Mesenchymal stem cell (in vitro differentiated cells and primary cell): ENCODE results near the gene TREML1.

Experiments used
- DNase-seq: peaks from one replicate; pipeline ENCODE4 v3.0.0-alpha.2; 2013
- H2AFZ ChIP-seq: one replicate; pipeline ENCODE4 v1.6.1; 2013; ENCODE audit warnings: low read depth, mild to moderate bottlenecking, control low read depth, inconsistent platforms, low read length, moderate library complexity
- H2AK5ac ChIP-seq: 2 replicates; pipeline ENCODE4 v1.6.1; 2013; ENCODE audit warnings: low read length, moderate library complexity, mild to moderate bottlenecking, inconsistent platforms; ENCODE audit not compliant: severe bottlenecking
- H2BK120ac ChIP-seq: one replicate; pipeline ENCODE4 v1.6.1; 2013; ENCODE audit warnings: low read depth, mild to moderate bottlenecking, inconsistent platforms, low read length, moderate library complexity
- H2BK12ac ChIP-seq, 2 experiments: one replicate each; pipeline ENCODE4 v1.6.1; 2013; ENCODE audit warnings: inconsistent platforms in 2 of 2, low read length in 2 of 2, mild to moderate bottlenecking in 2 of 2, moderate library complexity in 2 of 2, control low read depth in 1 of 2
- H2BK15ac ChIP-seq: one replicate; pipeline ENCODE4 v1.6.1; 2013; ENCODE audit warnings: mild to moderate bottlenecking, low read depth, inconsistent platforms; ENCODE audit not compliant: poor library complexity, severe bottlenecking
- H2BK5ac ChIP-seq: 2 replicates; pipeline ENCODE4 v1.6.1; 2013; ENCODE audit warnings: low read depth, mild to moderate bottlenecking, low read length, control low read depth, inconsistent platforms; ENCODE audit not compliant: poor library complexity, severe bottlenecking
- H3K14ac ChIP-seq, 2 experiments: one replicate each; pipeline ENCODE4 v1.6.1; 2013; ENCODE audit warnings: inconsistent platforms in 2 of 2, low read length in 2 of 2, control low read depth in 1 of 2, mild to moderate bottlenecking in 1 of 2, moderate library complexity in 1 of 2
- H3K18ac ChIP-seq, 2 experiments: one replicate each; pipeline ENCODE4 v1.6.1; 2013; ENCODE audit warnings: inconsistent platforms in 2 of 2, low read length in 2 of 2, control low read depth in 1 of 2, low read depth in 1 of 2, mild to moderate bottlenecking in 1 of 2
- H3K23ac ChIP-seq, 2 experiments: one replicate each; pipeline ENCODE4 v1.6.1; 2013; ENCODE audit warnings: inconsistent platforms in 2 of 2, low read length in 2 of 2, mild to moderate bottlenecking in 2 of 2, moderate library complexity in 2 of 2, control low read depth in 1 of 2
- H3K27ac ChIP-seq: 2 replicates; pipeline ENCODE4 v1.5.1; 2013; ENCODE audit warnings: mild to moderate bottlenecking, moderate library complexity, low read length, control low read depth, inconsistent platforms; ENCODE audit not compliant: poor library complexity, severe bottlenecking
- H3K27me3 ChIP-seq, 2 experiments: 2 replicates each; pipeline versions ENCODE4 v1.6.1 to v1.7.0; 2013; ENCODE audit warnings: low read length in 2 of 2, mild to moderate bottlenecking in 2 of 2, moderate library complexity in 2 of 2, control low read depth in 1 of 2, inconsistent platforms in 1 of 2; ENCODE audit not compliant: control insufficient read depth in 1 of 2, insufficient read depth in 1 of 2
- H3K36me3 ChIP-seq, 2 experiments: 2 replicates each; pipeline versions ENCODE4 v1.6.1 to v1.7.0; 2013; ENCODE audit warnings: low read length in 2 of 2, control low read depth in 1 of 2, inconsistent platforms in 1 of 2, low read depth in 1 of 2, mild to moderate bottlenecking in 1 of 2; ENCODE audit not compliant: insufficient read depth in 2 of 2, control insufficient read depth in 1 of 2
- H3K4ac ChIP-seq, 2 experiments: one replicate each; pipeline ENCODE4 v1.6.1; 2013; ENCODE audit warnings: inconsistent platforms in 2 of 2, low read length in 2 of 2, mild to moderate bottlenecking in 2 of 2, moderate library complexity in 2 of 2, control low read depth in 1 of 2, low read depth in 1 of 2
- H3K4me1 ChIP-seq: 2 replicates; pipeline ENCODE4 v1.6.1; 2013; ENCODE audit warnings: low read depth, low read length, control low read depth; ENCODE audit not compliant: control insufficient read depth, insufficient read depth
- H3K4me2 ChIP-seq: 2 replicates; pipeline ENCODE4 v1.6.1; 2013; ENCODE audit warnings: low read length, mild to moderate bottlenecking, inconsistent platforms; ENCODE audit not compliant: poor library complexity, severe bottlenecking
- H3K4me3 ChIP-seq, 2 experiments: 2 replicates each; pipeline versions ENCODE4 v1.5.1 to v1.7.0; 2013; ENCODE audit warnings: low read length in 2 of 2, mild to moderate bottlenecking in 2 of 2, control low read depth in 1 of 2, low read depth in 1 of 2; ENCODE audit not compliant: insufficient read depth in 1 of 2
- H3K79me1 ChIP-seq: replicated peaks from 2 replicates; pipeline ENCODE4 v1.6.1; 2013; ENCODE audit warnings: mild to moderate bottlenecking, control low read depth, low read length, inconsistent platforms; ENCODE audit not compliant: poor library complexity, severe bottlenecking
- H3K9ac ChIP-seq: 2 replicates; pipeline ENCODE4 v1.7.0; 2013; ENCODE audit warnings: mild to moderate bottlenecking, low read length, moderate library complexity
- H3K9me3 ChIP-seq: 2 replicates; pipeline ENCODE4 v1.7.0; 2013; ENCODE audit warnings: mild to moderate bottlenecking, low read length; ENCODE audit not compliant: control insufficient read depth
- H4K8ac ChIP-seq: one replicate; pipeline ENCODE4 v1.6.1; 2013; ENCODE audit warnings: inconsistent platforms, mild to moderate bottlenecking, low read length, moderate library complexity
- H4K91ac ChIP-seq: one replicate; pipeline ENCODE4 v1.6.1; 2013; ENCODE audit warnings: mild to moderate bottlenecking, low read length, inconsistent platforms
- WGBS: methylation state at CpG from one replicate; pipeline ENCODE4 v1.1.7; 2013; ENCODE audit warnings: mixed read lengths; 5-methylcytosine and 5-hydroxymethylcytosine counted together

TREML1 gene

GRCh38 chr6:41163419-41163717, 9.2 kb upstream of the TREML1 start:
- no peak overlapping the region for H3K18ac ChIP-seq
- no peak overlapping the region for H3K23ac ChIP-seq
- WGBS, result 80% methylated on average over 1 of the region's 1 CpG
- H4K91ac ChIP-seq, result no peak overlapping the region
- H2AFZ ChIP-seq, result no peak overlapping the region
- no peak for DNase-seq
- no peak overlapping the region for H3K4me2 ChIP-seq
- H3K27ac ChIP-seq, result no peak overlapping the region
- no peak overlapping the region for H2AK5ac ChIP-seq
- peaks cover 2% of the 10 kb centered on the region for H3K4me1 ChIP-seq
- no peaks in the 10 kb centered on the region for H3K36me3 ChIP-seq
- H2BK15ac ChIP-seq, result no peak overlapping the region
- H3K4me3 ChIP-seq, result no peak overlapping the region
- H2BK5ac ChIP-seq, result no peak overlapping the region
- no peak overlapping the region for H2BK12ac ChIP-seq
- no peak overlapping the region for H3K4ac ChIP-seq
- H3K14ac ChIP-seq, result no peak overlapping the region
- no peak overlapping the region for H4K8ac ChIP-seq
- no peak overlapping the region for H3K9ac ChIP-seq
- H3K79me1 ChIP-seq, result no peaks in the 10 kb centered on the region
- peaks cover 14 to 28% of the 10 kb centered on the region in 2 experiments for H3K27me3 ChIP-seq
- no peaks in the 10 kb centered on the region for H3K9me3 ChIP-seq
- no peak overlapping the region for H2BK120ac ChIP-seq

- H3K14ac ChIP-seq, result no peak within 1 kb of the TSS
- H3K4ac ChIP-seq, result no peak within 1 kb of the TSS
- no peak within 1 kb of the TSS for H2BK15ac ChIP-seq
- H2BK120ac ChIP-seq, result no peak within 1 kb of the TSS
- H3K23ac ChIP-seq, result no peak within 1 kb of the TSS
- no peak within 1 kb of the TSS for H2BK12ac ChIP-seq
- no peak within 1 kb of the TSS for H3K27ac ChIP-seq
- no peak within 1 kb of the TSS for H3K9ac ChIP-seq
- WGBS, result 79% methylated on average over 8 of the region's 10 CpGs
- peaks cover 2% of the 10 kb centered on the region for H3K4me1 ChIP-seq
- no peak within 1 kb of the TSS for H4K8ac ChIP-seq
- H2BK5ac ChIP-seq, result no peak within 1 kb of the TSS
- no peak for DNase-seq
- peaks cover 18 to 30% of the 10 kb centered on the region in 2 experiments for H3K27me3 ChIP-seq
- no peak within 1 kb of the TSS for H4K91ac ChIP-seq
- H2AK5ac ChIP-seq, result no peak within 1 kb of the TSS
- H3K4me2 ChIP-seq, result no peak within 1 kb of the TSS
- no peaks in the 10 kb centered on the region for H3K36me3 ChIP-seq
- H2AFZ ChIP-seq, result no peak within 1 kb of the TSS
- H3K79me1 ChIP-seq, result no peaks in the 10 kb centered on the region
- H3K18ac ChIP-seq, result no peak within 1 kb of the TSS
- H3K9me3 ChIP-seq, result no peaks in the 10 kb centered on the region
- no peak within 1 kb of the TSS for H3K4me3 ChIP-seq
Observed at GRCh38 chr6:41162687-41163418, 8.7 kb upstream of the TREML1 start, which contains the start of gene TREM2. Gene TREM2, minus strand, starts transcription at chr6:41163116. Its CDS starts 34 bp downstream, at chr6:41163082.

- DNase-seq, result no peak
- Histone ChIP-seq H3K27me3 (peaks cover 19 to 29% of the 10 kb centered on the region in 2 experiments), H3K4me3 (no peak overlapping the region), H4K8ac (no peak overlapping the region), H3K79me1 (no peaks in the 10 kb centered on the region), H3K14ac (no peak overlapping the region), H3K9me3 (no peaks in the 10 kb centered on the region), H3K4me1 (peaks cover 2% of the 10 kb centered on the region), H2AFZ (no peak overlapping the region), H3K9ac (no peak overlapping the region), H3K18ac (no peak overlapping the region), H4K91ac (no peak overlapping the region), H2BK120ac (no peak overlapping the region), H2BK12ac (no peak overlapping the region), H3K4ac (no peak overlapping the region), H3K27ac (no peak overlapping the region), H3K36me3 (no peaks in the 10 kb centered on the region), H2AK5ac (no peak overlapping the region), H3K4me2 (no peak overlapping the region), H2BK15ac (no peak overlapping the region), H2BK5ac (no peak overlapping the region), H3K23ac (no peak overlapping the region)
- 82% methylated on average over 13 of the region's 13 CpGs for WGBS
Observed at GRCh38 chr6:41161851-41162552, 7.9 kb upstream of the TREML1 start.

- H2BK12ac ChIP-seq, result no peak overlapping the region
- H3K4ac ChIP-seq, result no peak overlapping the region
- no peak for DNase-seq
- H4K91ac ChIP-seq, result no peak overlapping the region
- 92% methylated on average over 10 of the region's 10 CpGs for WGBS
- no peak overlapping the region for H3K23ac ChIP-seq
- H2BK120ac ChIP-seq, result no peak overlapping the region
- H3K27ac ChIP-seq, result no peak overlapping the region
- H3K36me3 ChIP-seq, result no peaks in the 10 kb centered on the region
- peaks cover 19 to 28% of the 10 kb centered on the region in 2 experiments for H3K27me3 ChIP-seq
- H3K14ac ChIP-seq, result no peak overlapping the region
- H3K9me3 ChIP-seq, result no peaks in the 10 kb centered on the region
- no peak overlapping the region for H2BK15ac ChIP-seq
- no peaks in the 10 kb centered on the region for H3K79me1 ChIP-seq
- H3K18ac ChIP-seq, result no peak overlapping the region
- H3K4me1 ChIP-seq, result peaks cover 2% of the 10 kb centered on the region
- no peak overlapping the region for H2AK5ac ChIP-seq
- no peak overlapping the region for H3K4me3 ChIP-seq
- no peak overlapping the region for H3K9ac ChIP-seq
- H3K4me2 ChIP-seq, result no peak overlapping the region
- H2BK5ac ChIP-seq, result no peak overlapping the region
- H2AFZ ChIP-seq, result no peak overlapping the region
- no peak overlapping the region for H4K8ac ChIP-seq
Observed at GRCh38 chr6:41161380-41161779, 7.2 kb upstream of the TREML1 start.
